K562 (cell line): Measurements from ENCODE around the gene TRAF3IP1. TPM values are rescaled to one million over a fixed set of nuclear protein-coding genes. Genes with fewer than 3 reads are reported as not detected.

Experiments used
- ATAC-seq: fragments of 200-7000 bp; cut with Tn5 transposase; 3 replicates; pipeline ENCODE4 v1.9.1; 2020; ENCODE audit warnings: moderate library complexity
- BruUV-seq: library from RNA; stranded (reverse); fragments of 400-500 nt; replicated peaks from 2 replicates; lab custom pipeline; 2021; lab: Mats Ljungman, UMichigan
- CTCF ChIA-PET: fragments of 300-600 bp; formaldehyde crosslinking; extraction: SDS; loops from one replicate; lab custom pipeline; 2021; ENCODE audit warnings: low intra/inter-chr PET ratio; lab: Yijun Ruan, JAX
- POLR2A ChIA-PET: fragments of 300-600, 350-650 bp; sonication (Branson Sonifier 250); formaldehyde crosslinking; extraction: SDS; loops from one replicate; lab custom pipeline; 2021; ENCODE audit warnings: antibody characterized with exemption, inconsistent platforms; lab: Yijun Ruan, JAX
- DNase-seq, 4 experiments: peaks; one replicate each; pipeline versions ENCODE4 v3.0.0 to v3.0.0-alpha.2; 2011 to 2018; ENCODE audit warnings: low spot score in 3 of 4, mixed read lengths in 3 of 4; ENCODE audit errors: extremely low read depth in 1 of 4
- FAIRE-seq: peaks from 2 replicates; lab custom pipeline; 2011; peaks lifted over from hg19 to GRCh38; lab: Jason Lieb, UNC
- H2AFZ ChIP-seq: 2 replicates; pipeline ENCODE4 v1.6.0; 2011; ENCODE audit warnings: low read depth, low read length, control low read depth, inconsistent platforms
- H3K27ac ChIP-seq: fragments of 200-600 bp; 3 replicates; pipeline ENCODE4 v1.8.0; 2011; ENCODE audit warnings: low read depth, mild to moderate bottlenecking, control low read depth, inconsistent platforms, low read length, moderate library complexity, mixed read lengths; ENCODE audit errors: extremely low read depth
- H3K27me3 ChIP-seq, 2 experiments: fragments of 300-600 bp in 1 of 2; 2 replicates in 1 of 2; 3 replicates in 1 of 2; pipeline versions ENCODE4 v1.6.0 to v1.8.0; 2011; ENCODE audit warnings: inconsistent platforms in 2 of 2, low read length in 2 of 2, mild to moderate bottlenecking in 1 of 2, mixed read lengths in 1 of 2, moderate library complexity in 1 of 2; ENCODE audit not compliant: control insufficient read depth in 2 of 2, insufficient read depth in 2 of 2
- H3K36me3 ChIP-seq: fragments of 300-600 bp; 3 replicates; pipeline ENCODE4 v1.8.0; 2011; ENCODE audit warnings: mild to moderate bottlenecking, low read length, inconsistent platforms; ENCODE audit not compliant: control insufficient read depth, insufficient read depth
- H3K4me1 ChIP-seq, 2 experiments: fragments of 200-600 bp in 1 of 2; replicated peaks in 1 of 2; 2 replicates in 1 of 2; 3 replicates in 1 of 2; pipeline versions ENCODE4 v1.5.1 to v1.8.0; 2011; ENCODE audit warnings: inconsistent platforms in 2 of 2, low read length in 2 of 2, mild to moderate bottlenecking in 1 of 2, mixed read lengths in 1 of 2, moderate library complexity in 1 of 2; ENCODE audit not compliant: control insufficient read depth in 2 of 2, insufficient read depth in 2 of 2
- H3K4me2 ChIP-seq: 2 replicates; pipeline ENCODE4 v1.6.1; 2011; ENCODE audit warnings: low read length, control low read depth, inconsistent platforms, mixed read lengths; ENCODE audit not compliant: insufficient read depth
- H3K4me3 ChIP-seq: fragments of 200-600 bp; sonication (generic), shearing (Covaris generic); 2 replicates; pipeline ENCODE4 v1.5.1; 2016; ENCODE audit warnings: control low read depth, inconsistent platforms
- H3K79me2 ChIP-seq: fragments of 200-600 bp; 3 replicates; pipeline ENCODE4 v1.8.0; 2011; ENCODE audit warnings: low read length, inconsistent platforms; ENCODE audit not compliant: control insufficient read depth, insufficient read depth
- H3K9ac ChIP-seq, 2 experiments: 2 replicates each; pipeline versions ENCODE4 v1.6.0 to v1.6.1; 2011; ENCODE audit warnings: low read depth in 2 of 2, low read length in 2 of 2, control low read depth in 1 of 2, inconsistent platforms in 1 of 2, mild to moderate bottlenecking in 1 of 2, mixed read lengths in 1 of 2; ENCODE audit not compliant: insufficient read depth in 1 of 2
- H3K9me1 ChIP-seq: one replicate; pipeline ENCODE4 v1.6.0; 2011; ENCODE audit warnings: inconsistent platforms, mild to moderate bottlenecking, low read length, moderate library complexity; ENCODE audit not compliant: control insufficient read depth, insufficient read depth
- H3K9me3 ChIP-seq: replicated peaks from 2 replicates; pipeline ENCODE4 v1.5.1; 2011; ENCODE audit warnings: low read depth, low read length, inconsistent platforms; ENCODE audit not compliant: control insufficient read depth, insufficient read depth
- H4K20me1 ChIP-seq: replicated peaks from 2 replicates; pipeline ENCODE4 v1.6.1; 2011; ENCODE audit warnings: low read length, inconsistent platforms, mixed read lengths; ENCODE audit not compliant: control insufficient read depth, insufficient read depth
- CC2D1A ChIP-seq: fragments of 450-650 bp; IDR thresholded peaks from 2 replicates; pipeline ENCODE4 v1.6.1; 2017; ENCODE audit warnings: mild to moderate bottlenecking
- CEBPZ ChIP-seq: fragments of 150-350 bp; IDR thresholded peaks from 2 replicates; pipeline ENCODE4 v1.6.1; 2014; ENCODE audit warnings: low read depth, mild to moderate bottlenecking, low read length, borderline replicate concordance
- E2F6 ChIP-seq, 2 experiments: IDR thresholded peaks; 2 replicates each; pipeline ENCODE4 v1.6.1; 2011; ENCODE audit warnings: borderline replicate concordance in 1 of 2, control low read depth in 1 of 2, low read depth in 1 of 2, low read length in 1 of 2, mild to moderate bottlenecking in 1 of 2, mixed read lengths in 1 of 2, moderate library complexity in 1 of 2; ENCODE audit not compliant: insufficient read depth in 1 of 2, insufficient read length in 1 of 2, poor library complexity in 1 of 2, severe bottlenecking in 1 of 2; ENCODE audit errors: extremely low read depth in 1 of 2
- ETV6 ChIP-seq, 3 experiments: fragments of 150-350 bp in 1 of 3; sonication (generic) in 1 of 3; formaldehyde crosslinking in 1 of 3; IDR thresholded peaks; 2 replicates each; pipeline versions ENCODE4 v1.6.1 to v1.8.0; 2014 to 2022; ENCODE audit warnings: borderline replicate concordance in 2 of 3, low read depth in 2 of 3, antibody characterized with exemption in 1 of 3, low read length in 1 of 3, mild to moderate bottlenecking in 1 of 3, missing genetic modification reagents in 1 of 3
- HMG20A ChIP-seq: fragments of 450-650 bp; formaldehyde crosslinking; conservative IDR thresholded peaks from 2 replicates; pipeline ENCODE4 v1.4.0; 2020; ENCODE audit warnings: mild to moderate bottlenecking, mixed read lengths
- RNF219 ChIP-seq: fragments of 250-450 bp; sonication (Bioruptor Pico); IDR thresholded peaks from 2 replicates; pipeline ENCODE4 v1.5.0; 2022; ENCODE audit warnings: mild to moderate bottlenecking
- ZNF280A ChIP-seq: fragments of 450-650 bp; IDR thresholded peaks from 2 replicates; pipeline ENCODE4 v1.6.1; 2018; ENCODE audit warnings: mild to moderate bottlenecking, low read depth; ENCODE audit not compliant: partially characterized antibody
- WGBS: fragments of 100-300 bp; shearing (Covaris generic); methylation state at CpG from one replicate; pipeline ENCODE4 v1.1.6; 2016; ENCODE audit warnings: low coverage, mixed read lengths; ENCODE audit not compliant: insufficient coverage; ENCODE audit errors: missing lambda C conversion rate; 5-methylcytosine and 5-hydroxymethylcytosine counted together
- in situ Hi-C: fragments of 300-500 bp; cut with MboI; formaldehyde crosslinking; loops from 4 replicates; pipeline ENCODE4 v1.15.0; 2018; ENCODE audit warnings: inconsistent platforms, mixed read lengths
- intact Hi-C: fragments of 100-400 bp; cut with micrococcal nuclease; formaldehyde crosslinking; loops from 2 replicates; pipeline ENCODE4 v1.14.2; 2022
- polyA plus RNA-seq, 8 experiments: library from polyadenylated mRNA; depleted of rRNA in 4 of 8; stranded (reverse) in 5 of 8; unstranded in 3 of 8; fragments of >200 nt; fragmentation: Nextera tagmentation in 2 of 8; fragmentation: Illumina TruSeq in 1 of 8; extraction: Ambion mirVana in 2 of 8; extraction: Trizol in 1 of 8; gene quantifications; 2 replicates each; pipeline versions ENCODE4 v1.2.1 to v1.2.3, GENCODE V29; 2011 to 2014; ENCODE audit warnings: inconsistent platforms in 1 of 8, missing spikeins in 1 of 8
- total RNA-seq, 7 experiments: library from RNA; depleted of rRNA in 6 of 7; stranded (reverse); fragments of >200 nt in 6 of 7; fragmentation: Illumina TruSeq in 2 of 7; extraction: Trizol in 2 of 7; gene quantifications; 2 replicates each; pipeline versions ENCODE4 v1.2.1 to v1.2.3, GENCODE V29; 2011 to 2021; ENCODE audit warnings: low replicate concordance in 1 of 7

TRAF3IP1 gene
- total and polyA plus RNA-seq, 9 of the 15 experiments (the other 6 are each of a cell fraction or from before 2014, with no cell fraction given): 1.3 to 7.4 (median 3.4) TPM

GRCh38 chr2:238422285-238422684 lies 102.0 kb downstream of the TRAF3IP1 start (continued):
- no peak for TF ChIP-seq CEBPZ
- TF ChIP-seq HMG20A (CRISPR knock-in tag): no peak
- peak; percentile 77; the same call in 1 of the 2 replicates for TF ChIP-seq CC2D1A

GRCh38 chr2:238422940-238423339 lies 102.6 kb downstream of the TRAF3IP1 start:
- in situ Hi-C loops (no loop called here), intact Hi-C loops (loop anchor here (2.0 kb wide), 1 partner anchor 52 kb away; no protein-coding TSS in a partner anchor)
- no peaks in the 10 kb centered on the region for H3K27me3 ChIP-seq
- H3K4me2 ChIP-seq: peak overlapping the region; percentile 90
- peaks cover 36% of the 10 kb centered on the region for H3K79me2 ChIP-seq
- POLR2A ChIA-PET: interaction anchor here (0.7 to 1.0 kb wide), 4 partner anchors 9 to 22 kb away, joined by 3 to 4 read pairs (median 4); no protein-coding TSS in a partner anchor
- H4K20me1 ChIP-seq: no peaks in the 10 kb centered on the region
- ATAC-seq: no peak
- H3K36me3 ChIP-seq: no peaks in the 10 kb centered on the region
- H3K4me1 ChIP-seq: peaks cover 67 to 74% of the 10 kb centered on the region in 2 experiments
- WGBS: 57% methylated on average over 6 of the region's 7 CpGs
- no peaks in the 10 kb centered on the region for H3K9me3 ChIP-seq
- no peak overlapping the region for H3K4me3 ChIP-seq
- H2AFZ ChIP-seq: no peak overlapping the region
- H3K9ac ChIP-seq: peak overlapping the region; percentile 76 to 78; a peak in 3 of 4 replicates
- no peak for FAIRE-seq
- DNase-seq: no peak
- BruUV-seq: no TSS peak
- H3K9me1 ChIP-seq: no peaks in the 10 kb centered on the region
- peak overlapping the region; percentile 87; the same call in 2 of the 3 replicates for H3K27ac ChIP-seq
- CTCF ChIA-PET: no interaction called here
- no peak for TF ChIP-seq ETV6 (IDR thresholded peaks at IDR 0.05; ENCODE audit: borderline replicate concordance in 1 of 2, low read depth in 2 of 2, low read length in 1 of 2)
- TF ChIP-seq ETV6 (CRISPR knock-in tag; IDR thresholded peaks at IDR 0.05; ENCODE audit: borderline replicate concordance): no peak
- TF ChIP-seq E2F6 (IDR thresholded peaks at IDR 0.05; ENCODE audit: borderline replicate concordance in 1 of 2, extremely low read depth in 1 of 2, insufficient read depth in 1 of 2, insufficient read length in 1 of 2, low read depth in 1 of 2, low read length in 1 of 2, poor library complexity in 1 of 2, severe bottlenecking in 1 of 2): peak in 1 of 2 experiments; percentile 22
- TF ChIP-seq ZNF280A: no peak
- TF ChIP-seq RNF219 (CRISPR knock-in tag): no peak
